H1 (cell line): Measurements from ENCODE around the gene PDP2.

Experiments
- ASH2L ChIP-seq: fragments of 200-600, 300-600 bp; sonication (generic); IDR thresholded peaks from one replicate; pipeline ENCODE4 v1.7.1; 2017; ENCODE audit warnings: low read length
- CEBPB ChIP-seq: IDR thresholded peaks from 2 replicates; pipeline ENCODE4 v1.6.1; 2012; ENCODE audit warnings: low read depth, low read length
- CTCF ChIP-seq, 3 experiments: IDR thresholded peaks; 1 replicate in 2 of 3; 2 replicates in 1 of 3; pipeline versions ENCODE4 v1.5.1 to v1.6.1; 2011; ENCODE audit warnings: low read length in 3 of 3, mild to moderate bottlenecking in 3 of 3, inconsistent platforms in 2 of 3, low read depth in 1 of 3, moderate library complexity in 1 of 3; ENCODE audit not compliant: insufficient read depth in 1 of 3; ENCODE audit errors: control extremely low read depth in 1 of 3
- EP300 ChIP-seq, 2 experiments: IDR thresholded peaks; 1 replicate in 1 of 2; 2 replicates in 1 of 2; pipeline ENCODE4 v1.6.1; 2011 to 2012; ENCODE audit warnings: low read depth in 2 of 2, low read length in 2 of 2, mild to moderate bottlenecking in 2 of 2, borderline replicate concordance in 1 of 2, inconsistent platforms in 1 of 2, moderate library complexity in 1 of 2
- GABPA ChIP-seq: IDR thresholded peaks from 2 replicates; pipeline ENCODE4 v1.6.1; 2011; ENCODE audit warnings: mild to moderate bottlenecking, low read length, moderate library complexity, borderline replicate concordance; ENCODE audit not compliant: insufficient read depth
- KDM1A ChIP-seq: fragments of 200-600, 300-600 bp; sonication (generic); IDR thresholded peaks from 2 replicates; pipeline ENCODE4 v1.7.1; 2016; ENCODE audit warnings: mild to moderate bottlenecking, low read length, borderline replicate concordance
- NRF1 ChIP-seq: IDR thresholded peaks from 2 replicates; pipeline ENCODE4 v1.6.1; 2011; ENCODE audit warnings: mild to moderate bottlenecking, low read depth, low read length, improper control_type of control experiment
- POLR2A ChIP-seq, 2 experiments: IDR thresholded peaks; 1 replicate in 1 of 2; 2 replicates in 1 of 2; pipeline ENCODE4 v1.6.1; 2011; ENCODE audit warnings: low read depth in 2 of 2, low read length in 2 of 2, mild to moderate bottlenecking in 2 of 2; ENCODE audit errors: control extremely low read depth in 1 of 2
- RAD21 ChIP-seq, 2 experiments: IDR thresholded peaks in 1 of 2; conservative IDR thresholded peaks in 1 of 2; 2 replicates each; pipeline ENCODE4 v1.6.1; 2011; ENCODE audit warnings: low read depth in 2 of 2, low read length in 2 of 2, improper control_type of control experiment in 1 of 2, inconsistent platforms in 1 of 2, mild to moderate bottlenecking in 1 of 2, moderate library complexity in 1 of 2
- RNF2 ChIP-seq: fragments of 200-900, 300-1000 bp; sonication (generic); IDR thresholded peaks from 2 replicates; pipeline ENCODE4 v1.7.1; 2016; ENCODE audit warnings: borderline replicate concordance, low read depth, mild to moderate bottlenecking, antibody characterized with exemption, low read length; ENCODE audit not compliant: poor library complexity, severe bottlenecking; ENCODE audit errors: missing control alignments
- SIX5 ChIP-seq: IDR thresholded peaks from 2 replicates; pipeline ENCODE4 v1.6.1; 2011; ENCODE audit warnings: mild to moderate bottlenecking, low read depth, low read length
- SP1 ChIP-seq: IDR thresholded peaks from 2 replicates; pipeline ENCODE4 v1.6.1; 2011; ENCODE audit warnings: low read depth, low read length
- TEAD4 ChIP-seq: IDR thresholded peaks from 2 replicates; pipeline ENCODE4 v1.6.1; 2012; ENCODE audit warnings: low read depth, low read length, inconsistent platforms, mixed read lengths

DNA sequence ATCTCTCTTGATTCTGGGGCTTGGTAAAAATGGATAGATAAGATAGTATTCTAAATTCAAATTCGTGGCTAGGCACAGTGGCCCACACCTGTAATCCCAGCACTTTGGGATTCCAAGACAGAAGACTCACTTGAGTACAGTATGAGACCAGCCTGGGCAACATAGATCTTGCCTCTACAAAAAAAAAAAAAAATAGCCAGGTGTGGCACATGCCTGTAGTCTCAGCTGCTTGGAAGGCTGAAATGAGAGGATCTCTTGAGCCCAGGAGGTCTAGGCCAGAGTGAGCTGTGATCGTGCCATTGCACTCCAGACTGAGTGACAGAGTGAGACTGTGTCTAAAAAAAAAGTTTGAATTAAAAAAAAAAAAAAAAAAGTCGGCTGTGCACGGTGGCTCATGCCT, 9.3 kb downstream of the PDP2 start:
- TF ChIP-seq RAD21 (IDR thresholded peaks at IDR 0.05 in 1 of 2, conservative IDR thresholded peaks at IDR 0.05 in 1 of 2; ENCODE audit: low read depth in 2 of 2, low read length in 2 of 2) (no peak), CTCF (IDR thresholded peaks at IDR 0.05; ENCODE audit: control extremely low read depth in 1 of 3, insufficient read depth in 1 of 3, low read depth in 1 of 3, low read length in 3 of 3) (no peak), POLR2A (IDR thresholded peaks at IDR 0.05; ENCODE audit: control extremely low read depth in 1 of 2, low read depth in 2 of 2, low read length in 2 of 2) (no peak), TEAD4 (no peak), RNF2 (no peak), SIX5 (no peak), ASH2L (no peak), NRF1 (no peak), SP1 (no peak), EP300 (IDR thresholded peaks at IDR 0.05; ENCODE audit: borderline replicate concordance in 1 of 2, low read depth in 2 of 2, low read length in 2 of 2) (no peak), CEBPB (no peak), GABPA (no peak), KDM1A (no peak)
